GM18517 (cell line): ENCODE results near the gene ANXA8L1.
"Not testable (repeated sequence)": the region's sequence is repeated elsewhere in the genome, so short reads cannot be mapped to it uniquely, and the experiment has no call there.

Experiments used
- ATAC-seq: cut with Tn5 transposase; IDR thresholded peaks from one replicate; pipeline ENCODE4 v1.9.1; 2021; ENCODE audit warnings: mild to moderate bottlenecking, moderate library complexity; ENCODE audit not compliant: unreplicated experiment

ANXA8L1 gene

GRCh38 chr10:46396441-46397279, 21.1 kb downstream of the ANXA8L1 start:
- ATAC-seq: not testable (repeated sequence)

GRCh38 chr10:46397767-46398166, 22.2 kb downstream of the ANXA8L1 start:
- not testable (repeated sequence) for ATAC-seq

- ATAC-seq: not testable (repeated sequence)
These were observed 22.8 kb downstream of the ANXA8L1 start for GRCh38 chr10:46398212-46398886.

- ATAC-seq: not testable (repeated sequence)
These were observed 34.0 kb downstream of the ANXA8L1 start for GRCh38 chr10:46409556-46409955.

- ATAC-seq: not testable (repeated sequence)
These were observed 35.5 kb downstream of the ANXA8L1 start for GRCh38 chr10:46411123-46411522.

- not testable (repeated sequence) for ATAC-seq
These were observed 37.1 kb downstream of the ANXA8L1 start for GRCh38 chr10:46412665-46413064.

GRCh38 chr10:46415291-46415690, 39.7 kb downstream of the ANXA8L1 start:
- not testable (repeated sequence) for ATAC-seq

GRCh38 chr10:46418283-46418682, 42.7 kb downstream of the ANXA8L1 start:
- not testable (repeated sequence) for ATAC-seq

- not testable (repeated sequence) for ATAC-seq
These were observed 44.2 kb downstream of the ANXA8L1 start for GRCh38 chr10:46419570-46420379.

GRCh38 chr10:46423550-46423949, 48.0 kb downstream of the ANXA8L1 start:
- not testable (repeated sequence) for ATAC-seq

GRCh38 chr10:46440942-46441341, 65.4 kb downstream of the ANXA8L1 start:
- not testable (repeated sequence) for ATAC-seq
